ENCODE data around the gene CXCL16.

- TF ChIP-seq CTCF (IDR thresholded peaks at IDR 0.05; ENCODE audit: insufficient read depth, low read depth, low read length) (no peak), EZH2 (IDR thresholded peaks at IDR 0.05; ENCODE audit: insufficient read depth, low read length) (no peak)
Measured at GRCh38 chr17:4701116-4701515, 38.6 kb downstream of the CXCL16 start.

All from astrocyte (in vitro differentiated cells and primary cell).